Neural progenitor cell (in vitro differentiated cells): ENCODE measurements around the gene HGD. TPM values are rescaled to one million over a fixed set of nuclear protein-coding genes. Genes with fewer than 3 reads are reported as not detected.

ENCODE experiments used
- DNase-seq: peaks from one replicate; pipeline ENCODE4 v3.0.0-alpha.2; 2016; ENCODE audit warnings: low spot score
- H2AFZ ChIP-seq: fragments of 200-600 bp; sonication (generic); replicated peaks from 2 replicates; pipeline ENCODE4 v1.6.1; 2016; ENCODE audit warnings: antibody characterized with exemption
- H3F3A ChIP-seq: fragments of 200-600 bp; sonication (generic); 2 replicates; pipeline ENCODE4 v1.6.1; 2016; ENCODE audit warnings: antibody characterized with exemption, low read depth
- H3K27ac ChIP-seq: fragments of 200-600 bp; sonication (generic); 2 replicates; pipeline ENCODE4 v1.5.1; 2016; ENCODE audit warnings: mild to moderate bottlenecking
- H3K27me3 ChIP-seq: fragments of 200-600 bp; sonication (generic); 2 replicates; pipeline ENCODE4 v1.6.1; 2016; ENCODE audit warnings: mild to moderate bottlenecking, moderate library complexity
- H3K36me3 ChIP-seq: fragments of 200-600 bp; sonication (generic); 2 replicates; pipeline ENCODE4 v1.5.1; 2016
- H3K4me1 ChIP-seq: fragments of 200-600 bp; sonication (generic); 2 replicates; pipeline ENCODE4 v1.6.1; 2016; ENCODE audit warnings: mixed run types
- H3K4me2 ChIP-seq: fragments of 200-600 bp; sonication (generic); 2 replicates; pipeline ENCODE4 v1.6.1; 2016
- H3K4me3 ChIP-seq: fragments of 200-600 bp; sonication (generic); 2 replicates; pipeline ENCODE4 v1.5.1; 2016
- H3K79me2 ChIP-seq: fragments of 200-600 bp; sonication (generic); 2 replicates; pipeline ENCODE4 v1.6.1; 2016; ENCODE audit warnings: low read depth
- H3K9ac ChIP-seq: fragments of 200-600 bp; sonication (generic); 2 replicates; pipeline ENCODE4 v1.6.1; 2016
- H3K9me3 ChIP-seq: fragments of 200-600 bp; sonication (generic); 2 replicates; pipeline ENCODE4 v1.5.1; 2016; ENCODE audit warnings: low read depth
- H4K20me1 ChIP-seq: fragments of 200-600 bp; sonication (generic); 2 replicates; pipeline ENCODE4 v1.6.1; 2016; ENCODE audit warnings: low read depth
- H3K27ac Mint-ChIP-seq: 3 replicates; pipeline ENCODE4 v1.8.0; 2021; ENCODE audit warnings: mixed read lengths
- H3K27me3 Mint-ChIP-seq: 2 replicates; pipeline ENCODE4 v1.8.0; 2022; ENCODE audit warnings: low read depth, mild to moderate bottlenecking, inconsistent platforms, moderate library complexity, mixed read lengths; ENCODE audit not compliant: insufficient read depth
- H3K36me3 Mint-ChIP-seq: 3 replicates; pipeline ENCODE4 v1.8.0; 2021; ENCODE audit warnings: mixed read lengths
- H3K4me1 Mint-ChIP-seq: 3 replicates; pipeline ENCODE4 v1.8.0; 2021; ENCODE audit warnings: mixed read lengths
- H3K4me3 Mint-ChIP-seq: 3 replicates; pipeline ENCODE4 v1.8.0; 2021; ENCODE audit warnings: mild to moderate bottlenecking, moderate library complexity, mixed read lengths
- H3K9me3 Mint-ChIP-seq: 3 replicates; pipeline ENCODE4 v1.8.0; 2020; ENCODE audit warnings: mixed read lengths
- EZH2 ChIP-seq: fragments of 200-600 bp; sonication (generic); IDR thresholded peaks from 2 replicates; pipeline ENCODE4 v1.6.1; 2017; ENCODE audit warnings: antibody characterized with exemption, mild to moderate bottlenecking, moderate library complexity
- EZH2phosphoT487 ChIP-seq: fragments of 200-600 bp; sonication (generic); IDR thresholded peaks from 2 replicates; pipeline ENCODE4 v1.6.1; 2017; ENCODE audit warnings: antibody characterized with exemption
- total RNA-seq: library from RNA; depleted of rRNA; stranded (reverse); fragments of >200 nt; gene quantifications from 2 replicates; pipeline ENCODE4 v1.2.3, GENCODE V29; 2015; ENCODE audit warnings: low replicate concordance
- TF ChIP-seq, protein P1 (sequence below): fragments of 200-600 bp; sonication (generic); IDR thresholded peaks from 2 replicates; pipeline ENCODE4 v1.5.1; 2017; ENCODE audit warnings: antibody characterized with exemption, mild to moderate bottlenecking

HGD gene
- total RNA-seq, 1 donor from 2014 or later: not detected

DNA sequence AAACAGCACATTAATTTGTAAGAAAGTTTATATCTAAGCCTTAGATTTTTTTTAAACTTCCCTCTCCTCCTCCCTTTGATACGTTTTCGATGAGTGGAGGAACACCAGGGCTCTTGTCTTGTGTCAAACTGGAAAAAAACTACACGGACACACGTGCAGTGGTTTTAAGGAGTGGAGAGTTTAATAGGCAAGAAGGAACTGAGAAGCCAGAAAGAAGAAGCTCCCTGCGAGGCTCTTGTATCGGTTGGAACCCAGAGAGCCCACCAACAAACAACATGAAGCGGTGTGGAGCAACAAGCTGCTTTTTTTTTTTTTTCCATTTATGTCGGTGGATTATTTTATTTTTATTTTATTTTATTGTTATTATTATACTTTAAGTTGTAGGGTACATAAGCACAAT is 67.3 kb downstream of the HGD start:
- Mint-ChIP-seq H3K9me3 (no peaks in the 10 kb centered on the region), H3K4me3 (no peak overlapping the region), H3K4me1 (peaks cover 5% of the 10 kb centered on the region), H3K36me3 (no peaks in the 10 kb centered on the region), H3K27me3 (no peaks in the 10 kb centered on the region), H3K27ac (no peak overlapping the region)
- Histone ChIP-seq H4K20me1 (no peaks in the 10 kb centered on the region), H3K4me2 (no peak overlapping the region), H3K4me1 (no peaks in the 10 kb centered on the region), H3K36me3 (no peaks in the 10 kb centered on the region), H3K79me2 (no peaks in the 10 kb centered on the region), H3F3A (no peaks in the 10 kb centered on the region), H3K9ac (no peak overlapping the region), H2AFZ (no peak overlapping the region), H3K27ac (no peak overlapping the region), H3K9me3 (no peaks in the 10 kb centered on the region), H3K27me3 (no peaks in the 10 kb centered on the region), H3K4me3 (no peak overlapping the region)
- TF ChIP-seq EZH2phosphoT487: no peak
- no peak for DNase-seq

DNA sequence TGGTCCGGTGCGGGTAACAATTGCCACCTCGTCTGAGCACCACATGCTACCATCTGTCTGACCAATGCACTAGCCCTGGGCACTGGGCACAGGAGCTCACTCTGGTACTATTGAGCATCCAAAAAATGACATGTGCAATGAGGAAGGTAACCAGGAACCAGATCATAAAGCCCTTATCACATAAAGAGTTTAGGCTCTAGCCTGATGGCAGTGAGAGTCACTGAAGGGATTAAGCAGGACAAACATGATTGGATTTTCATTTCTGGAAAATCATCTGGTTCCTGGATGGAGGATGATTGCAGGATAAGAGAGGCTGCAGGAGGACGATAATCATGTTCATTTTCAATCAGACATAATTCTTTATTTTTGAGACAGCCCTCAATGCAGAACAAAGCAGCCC is 73.5 kb downstream of the HGD start:
- no peaks in the 10 kb centered on the region for H3K9me3 ChIP-seq
- peaks cover 3% of the 10 kb centered on the region for H3F3A ChIP-seq
- no peaks in the 10 kb centered on the region for H3K79me2 ChIP-seq
- TF ChIP-seq, protein P1, sequence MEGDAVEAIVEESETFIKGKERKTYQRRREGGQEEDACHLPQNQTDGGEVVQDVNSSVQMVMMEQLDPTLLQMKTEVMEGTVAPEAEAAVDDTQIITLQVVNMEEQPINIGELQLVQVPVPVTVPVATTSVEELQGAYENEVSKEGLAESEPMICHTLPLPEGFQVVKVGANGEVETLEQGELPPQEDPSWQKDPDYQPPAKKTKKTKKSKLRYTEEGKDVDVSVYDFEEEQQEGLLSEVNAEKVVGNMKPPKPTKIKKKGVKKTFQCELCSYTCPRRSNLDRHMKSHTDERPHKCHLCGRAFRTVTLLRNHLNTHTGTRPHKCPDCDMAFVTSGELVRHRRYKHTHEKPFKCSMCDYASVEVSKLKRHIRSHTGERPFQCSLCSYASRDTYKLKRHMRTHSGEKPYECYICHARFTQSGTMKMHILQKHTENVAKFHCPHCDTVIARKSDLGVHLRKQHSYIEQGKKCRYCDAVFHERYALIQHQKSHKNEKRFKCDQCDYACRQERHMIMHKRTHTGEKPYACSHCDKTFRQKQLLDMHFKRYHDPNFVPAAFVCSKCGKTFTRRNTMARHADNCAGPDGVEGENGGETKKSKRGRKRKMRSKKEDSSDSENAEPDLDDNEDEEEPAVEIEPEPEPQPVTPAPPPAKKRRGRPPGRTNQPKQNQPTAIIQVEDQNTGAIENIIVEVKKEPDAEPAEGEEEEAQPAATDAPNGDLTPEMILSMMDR: no peak
- no peak for TF ChIP-seq EZH2
- TF ChIP-seq EZH2phosphoT487: no peak
- no peaks in the 10 kb centered on the region for H4K20me1 ChIP-seq
- H3K36me3 ChIP-seq: no peaks in the 10 kb centered on the region
- no peaks in the 10 kb centered on the region for H3K27me3 ChIP-seq
- no peak overlapping the region for H3K27ac ChIP-seq
- H3K4me2 ChIP-seq: no peak overlapping the region
- no peak for DNase-seq
- H3K27me3 Mint-ChIP-seq: peaks cover 9% of the 10 kb centered on the region
- peaks cover 2% of the 10 kb centered on the region for H3K4me1 ChIP-seq
- no peaks in the 10 kb centered on the region for H3K4me1 Mint-ChIP-seq
- H3K27ac Mint-ChIP-seq: no peak overlapping the region
- no peaks in the 10 kb centered on the region for H3K36me3 Mint-ChIP-seq
- H2AFZ ChIP-seq: no peak overlapping the region
- no peak overlapping the region for H3K4me3 ChIP-seq
- no peaks in the 10 kb centered on the region for H3K9me3 Mint-ChIP-seq
- no peak overlapping the region for H3K9ac ChIP-seq
- no peak overlapping the region for H3K4me3 Mint-ChIP-seq

DNA sequence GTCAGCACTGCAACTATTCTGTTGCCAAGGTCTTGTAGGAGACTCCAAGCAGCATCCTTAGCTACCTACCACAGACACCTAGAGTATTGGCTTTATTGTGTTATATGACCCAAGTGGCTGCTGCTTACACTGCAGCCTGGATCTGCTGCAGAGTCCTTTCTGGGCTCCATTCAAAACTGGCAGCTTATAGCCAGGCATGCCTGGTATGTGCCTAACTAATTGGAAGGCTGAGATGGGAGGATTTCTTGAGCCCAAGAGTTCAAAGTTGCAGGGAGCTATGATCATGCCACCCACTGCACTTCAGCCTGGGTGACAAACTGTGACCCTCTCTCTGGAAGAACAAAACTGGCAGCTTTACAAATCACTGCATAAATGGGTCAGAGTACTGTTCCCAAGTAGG is 77.3 kb downstream of the HGD start:
- TF ChIP-seq, protein P1: no peak
- TF ChIP-seq EZH2 (no peak), EZH2phosphoT487 (no peak)
- peaks cover 19% of the 10 kb centered on the region for H4K20me1 ChIP-seq
- H3K79me2 ChIP-seq: peaks cover 9% of the 10 kb centered on the region
- H3K9me3 ChIP-seq: no peaks in the 10 kb centered on the region
- Mint-ChIP-seq H3K9me3 (no peaks in the 10 kb centered on the region), H3K36me3 (peaks cover 10% of the 10 kb centered on the region), H3K27me3 (peaks cover 9% of the 10 kb centered on the region), H3K4me3 (no peak overlapping the region), H3K4me1 (no peaks in the 10 kb centered on the region), H3K27ac (peak overlapping the region; percentile 74)
- H2AFZ ChIP-seq: no peak overlapping the region
- H3K4me1 ChIP-seq: peaks cover 2% of the 10 kb centered on the region
- H3K9ac ChIP-seq: no peak overlapping the region
- no peak overlapping the region for H3K4me3 ChIP-seq
- H3K27ac ChIP-seq: no peak overlapping the region
- peaks cover 26% of the 10 kb centered on the region for H3F3A ChIP-seq
- DNase-seq: peak; percentile 43
- no peaks in the 10 kb centered on the region for H3K27me3 ChIP-seq
- H3K36me3 ChIP-seq: peaks cover 4% of the 10 kb centered on the region
- no peak overlapping the region for H3K4me2 ChIP-seq

DNA sequence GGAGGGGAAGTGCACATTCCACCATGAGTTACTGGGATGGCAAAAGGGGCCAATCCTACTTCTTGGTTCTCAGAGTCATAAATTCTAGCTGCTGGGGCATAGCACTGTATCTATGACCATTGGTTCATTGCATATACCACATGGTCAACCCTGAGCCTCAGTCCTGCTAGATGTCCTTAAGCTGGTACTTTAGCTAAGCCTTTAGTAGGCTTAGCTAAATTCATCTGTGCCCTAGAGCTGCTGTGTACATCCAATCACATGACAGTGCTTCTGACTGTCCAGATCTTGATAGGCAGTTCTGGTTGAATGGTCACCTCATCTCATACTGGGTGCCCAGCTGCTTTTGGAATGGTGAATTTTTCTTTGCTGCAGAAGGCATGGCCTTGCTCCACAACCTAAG is 77.7 kb downstream of the HGD start:
- no peak overlapping the region for H3K4me3 Mint-ChIP-seq

More for the DNA sequence above, 77.7 kb downstream of the HGD start:
- DNase-seq: no peak
- Histone ChIP-seq H2AFZ (no peak overlapping the region), H3K27ac (no peak overlapping the region), H3K36me3 (peaks cover 4% of the 10 kb centered on the region), H3K9me3 (no peaks in the 10 kb centered on the region), H4K20me1 (peaks cover 23% of the 10 kb centered on the region), H3K4me1 (peaks cover 2% of the 10 kb centered on the region), H3F3A (peaks cover 26% of the 10 kb centered on the region), H3K4me3 (no peak overlapping the region), H3K27me3 (no peaks in the 10 kb centered on the region), H3K4me2 (no peak overlapping the region), H3K79me2 (peaks cover 13% of the 10 kb centered on the region), H3K9ac (no peak overlapping the region)
- Mint-ChIP-seq H3K27ac (no peak overlapping the region), H3K9me3 (no peaks in the 10 kb centered on the region), H3K27me3 (peaks cover 9% of the 10 kb centered on the region), H3K36me3 (peaks cover 10% of the 10 kb centered on the region), H3K4me1 (no peaks in the 10 kb centered on the region)
- TF ChIP-seq EZH2 (no peak), EZH2phosphoT487 (no peak)
- TF ChIP-seq, protein P1: no peak
